Uterus (tissue), 4 donors: ENCODE data around the gene PHF1. TPM values are rescaled to one million over a fixed set of nuclear protein-coding genes. Genes with fewer than 3 reads are reported as not detected.

Experiments
- DNase-seq, 2 donors: peaks; one replicate each; pipeline ENCODE4 v3.0.0-alpha.2; 2019 to 2020
- H3K27ac ChIP-seq, 2 donors: fragments of 200-600 bp; sonication (generic); 1 replicate in 1 of 2; 2 replicates in 1 of 2; pipeline ENCODE4 v1.5.1; 2016 to 2018
- H3K27me3 ChIP-seq, 2 donors: fragments of 200-600 bp; sonication (generic); one replicate each; pipeline ENCODE4 v1.5.1; 2018 to 2019; ENCODE audit warnings: control low read depth in 1 of 2
- H3K36me3 ChIP-seq, 2 donors: fragments of 200-600 bp; sonication (generic); one replicate each; pipeline ENCODE4 v1.5.1; 2019; ENCODE audit warnings: control low read depth in 1 of 2
- H3K4me1 ChIP-seq, 2 donors: fragments of 200-600 bp; sonication (generic); one replicate each; pipeline ENCODE4 v1.5.1; 2018 to 2019; ENCODE audit warnings: control low read depth in 1 of 2
- H3K4me3 ChIP-seq, 2 donors: fragments of 200-600 bp; sonication (generic); 1 replicate in 1 of 2; 2 replicates in 1 of 2; pipeline ENCODE4 v1.5.1; 2018 to 2019; ENCODE audit warnings: mild to moderate bottlenecking in 1 of 2
- H3K9me3 ChIP-seq, 2 donors: fragments of 200-600 bp; sonication (generic); one replicate each; pipeline ENCODE4 v1.5.1; 2019; ENCODE audit warnings: control low read depth in 1 of 2
- CTCF ChIP-seq, 4 experiments: fragments of 200-600 bp in 2 of 4; fragments of 450-650 bp in 2 of 4; sonication (generic) in 2 of 4; IDR thresholded peaks; one replicate each; pipeline ENCODE4 v1.5.1; 2016 to 2019; ENCODE audit warnings: antibody characterized with exemption in 4 of 4, mild to moderate bottlenecking in 2 of 4, moderate library complexity in 1 of 4
- POLR2A ChIP-seq, 2 donors: fragments of 450-650 bp; IDR thresholded peaks; one replicate each; pipeline ENCODE4 v1.6.1; 2016; ENCODE audit warnings: antibody characterized with exemption in 2 of 2, mild to moderate bottlenecking in 1 of 2, moderate library complexity in 1 of 2
- intact Hi-C: fragments of 100-400 bp; cut with DNase I; formaldehyde crosslinking; loops from one replicate; pipeline ENCODE4 v1.15.1; 2023; ENCODE audit warnings: low total_unique reads
- total RNA-seq, 4 donors: library from RNA; depleted of rRNA in 3 of 4; stranded (reverse); fragments of >200 nt in 3 of 4; gene quantifications; one replicate each; pipeline versions ENCODE4 v1.1.0 to v1.2.4, GENCODE V29; 2014 to 2023
- donor health status: DM: yes; HTN: yes; CAD: no.

The PHF1 gene
- total RNA-seq, 4 donors from 2014 or later: 10.5 to 147 (median 35.3) TPM

GRCh38 chr6:33411632-33412005 lies 805 bp downstream of the PHF1 start:
- intact Hi-C loops: no loop called here
- H3K27ac ChIP-seq: peak overlapping the region; percentile 97 to 99

GRCh38 chr6:33412140-33413009 lies 1.6 kb downstream of the PHF1 start:
- no peak for TF ChIP-seq POLR2A (IDR thresholded peaks at IDR 0.05)
- no peak for TF ChIP-seq CTCF (IDR thresholded peaks at IDR 0.05)

More at GRCh38 chr6:33411632-33412005, 805 bp downstream of the PHF1 start:
- no peaks in the 10 kb centered on the region for H3K27me3 ChIP-seq
- peak overlapping the region; percentile 84 to 85 for H3K4me3 ChIP-seq
- TF ChIP-seq CTCF (IDR thresholded peaks at IDR 0.05): no peak
- no peak for TF ChIP-seq POLR2A (IDR thresholded peaks at IDR 0.05)
- no peaks in the 10 kb centered on the region for H3K36me3 ChIP-seq
- DNase-seq: no peak
- H3K4me1 ChIP-seq: peaks cover 4 to 5% of the 10 kb centered on the region in 2 donors
- H3K9me3 ChIP-seq: no peaks in the 10 kb centered on the region

DNA sequence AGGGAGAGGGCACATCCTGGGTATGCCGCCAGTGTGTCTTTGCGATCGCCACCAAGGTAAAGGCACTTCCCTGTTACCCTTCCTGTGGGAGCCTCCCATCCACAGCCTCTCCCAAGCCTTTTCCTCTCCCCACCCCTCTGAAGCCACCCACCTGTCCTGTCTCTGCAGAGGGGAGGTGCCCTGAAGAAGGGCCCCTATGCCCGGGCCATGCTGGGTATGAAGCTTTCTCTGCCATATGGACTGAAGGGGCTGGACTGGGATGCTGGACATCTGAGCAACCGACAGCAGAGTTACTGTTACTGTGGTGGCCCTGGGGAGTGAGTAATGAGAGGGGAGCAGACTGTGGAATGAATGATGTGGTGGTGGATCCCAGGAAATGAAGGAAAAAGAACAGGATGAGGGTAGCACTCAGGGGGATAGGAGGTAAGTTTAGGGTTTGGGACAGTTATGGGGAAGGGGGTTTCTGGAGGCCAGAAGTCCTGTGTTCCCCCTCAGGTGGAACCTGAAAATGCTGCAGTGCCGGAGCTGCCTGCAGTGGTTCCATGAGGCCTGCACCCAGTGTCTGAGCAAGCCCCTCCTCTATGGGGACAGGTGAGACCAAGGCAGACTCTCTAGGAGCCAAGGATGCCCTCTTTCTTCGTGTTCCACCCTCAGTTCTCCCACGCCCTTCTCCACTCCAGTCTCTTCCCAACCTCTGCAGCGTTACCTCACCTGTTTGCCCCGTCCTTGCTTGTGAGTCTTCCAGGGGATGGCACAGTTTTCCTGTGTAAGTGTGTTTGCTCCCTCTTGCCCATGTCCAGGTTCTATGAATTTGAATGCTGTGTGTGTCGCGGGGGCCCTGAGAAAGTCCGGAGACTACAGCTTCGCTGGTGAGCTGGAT lies 2.7 kb downstream of the PHF1 start:
- Histone ChIP-seq H3K4me3 (no peak overlapping the region), H3K36me3 (no peaks in the 10 kb centered on the region), H3K4me1 (peaks cover 4 to 8% of the 10 kb centered on the region in 2 donors), H3K27me3 (no peaks in the 10 kb centered on the region), H3K9me3 (no peaks in the 10 kb centered on the region), H3K27ac (no peak overlapping the region)
- DNase-seq: no peak
- no peak for TF ChIP-seq POLR2A (IDR thresholded peaks at IDR 0.05)
- TF ChIP-seq CTCF (IDR thresholded peaks at IDR 0.05): no peak
- intact Hi-C loops: no loop called here

More at GRCh38 chr6:33412140-33413009, 1.6 kb downstream of the PHF1 start:
- H3K4me3 ChIP-seq: peak overlapping the region in 1 of 2 donors; percentile 84
- no peak for DNase-seq
- peak overlapping the region; percentile 97 to 99 for H3K27ac ChIP-seq
- intact Hi-C loops: no loop called here
- H3K27me3 ChIP-seq: no peaks in the 10 kb centered on the region
- H3K9me3 ChIP-seq: no peaks in the 10 kb centered on the region
- peaks cover 4 to 8% of the 10 kb centered on the region in 2 donors for H3K4me1 ChIP-seq
- H3K36me3 ChIP-seq: no peaks in the 10 kb centered on the region

GRCh38 chr6:33414592-33415271 lies 3.9 kb downstream of the PHF1 start:
- Histone ChIP-seq H3K4me1 (peaks cover 12 to 14% of the 10 kb centered on the region in 2 donors), H3K27me3 (no peaks in the 10 kb centered on the region), H3K4me3 (no peak overlapping the region), H3K9me3 (no peaks in the 10 kb centered on the region), H3K27ac (no peak overlapping the region), H3K36me3 (no peaks in the 10 kb centered on the region)
- no peak for TF ChIP-seq CTCF (IDR thresholded peaks at IDR 0.05)
- TF ChIP-seq POLR2A (IDR thresholded peaks at IDR 0.05): no peak
- DNase-seq: no peak
- intact Hi-C loops: no loop called here
